Thymus (tissue), 11 donors: ENCODE data around the gene ATF3. TPM values are rescaled to one million over a fixed set of nuclear protein-coding genes. Genes with fewer than 3 reads are reported as not detected.

Experiments
- DNase-seq, 9 donors: peaks; one replicate each; pipeline ENCODE4 v3.0.0-alpha.2; 2013; ENCODE audit warnings: low spot score in 9 of 9, low read depth in 6 of 9, missing footprints in 1 of 9
- H3K27ac ChIP-seq, 2 donors: one replicate each; pipeline ENCODE4 v1.5.1; 2013; ENCODE audit warnings: control low read depth in 1 of 2, low read depth in 1 of 2, low read length in 1 of 2, mild to moderate bottlenecking in 1 of 2, moderate library complexity in 1 of 2
- H3K27me3 ChIP-seq, 2 donors: one replicate each; pipeline ENCODE4 v1.5.1; 2013; ENCODE audit warnings: low read length in 1 of 2; ENCODE audit not compliant: control insufficient read depth in 2 of 2, insufficient read depth in 1 of 2
- H3K36me3 ChIP-seq, 2 donors: one replicate each; pipeline ENCODE4 v1.5.1; 2013; ENCODE audit warnings: low read length in 1 of 2, mild to moderate bottlenecking in 1 of 2, moderate library complexity in 1 of 2; ENCODE audit not compliant: control insufficient read depth in 2 of 2, insufficient read depth in 2 of 2
- H3K4me1 ChIP-seq, 2 donors: one replicate each; pipeline ENCODE4 v1.5.1; 2013; ENCODE audit warnings: low read length in 2 of 2; ENCODE audit not compliant: control insufficient read depth in 2 of 2, insufficient read depth in 2 of 2
- H3K4me3 ChIP-seq, 2 donors: one replicate each; pipeline ENCODE4 v1.5.1; 2013; ENCODE audit warnings: low read length in 2 of 2, control low read depth in 1 of 2, mild to moderate bottlenecking in 1 of 2
- H3K9me3 ChIP-seq, 2 donors: one replicate each; pipeline ENCODE4 v1.5.1; 2013; ENCODE audit warnings: low read length in 1 of 2, mild to moderate bottlenecking in 1 of 2; ENCODE audit not compliant: control insufficient read depth in 2 of 2, insufficient read depth in 1 of 2
- WGBS: extraction: QIAGEN DNeasy Blood & Tissue Kit; methylation state at CpG from one replicate; pipeline ENCODE4 v1.1.7; 2013; 5-methylcytosine and 5-hydroxymethylcytosine counted together
- polyA plus RNA-seq: library from polyadenylated mRNA; stranded (reverse); fragments of 200-250 nt; gene quantifications from one replicate; pipeline ENCODE4 v1.2.3, GENCODE V29; 2013
- total RNA-seq: library from RNA; stranded (reverse); fragments of 120-200 nt; gene quantifications from one replicate; pipeline ENCODE4 v1.2.4, GENCODE V29; 2013
- donor health status: healthy.

The ATF3 gene
- total and polyA plus RNA-seq, 2 donors: 4.4 to 34.6 TPM

DNA sequence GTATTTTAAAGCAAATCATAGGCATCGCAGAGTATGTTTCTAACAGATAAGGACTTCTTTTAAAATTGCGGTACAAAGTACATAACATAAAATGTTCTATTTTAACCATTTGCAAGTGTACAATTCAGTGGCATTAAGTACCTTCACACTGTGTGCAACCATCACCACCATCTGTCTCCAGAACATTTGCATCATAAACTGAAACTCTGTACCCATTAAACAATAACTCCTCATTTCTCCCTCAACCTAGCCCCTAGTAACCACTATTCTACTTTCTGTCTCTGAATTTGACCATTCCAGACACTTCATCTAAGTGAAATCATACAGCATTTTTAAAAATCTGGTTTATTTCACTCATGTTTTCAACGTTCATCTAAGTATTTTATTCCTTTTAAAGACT lies 16.6 kb upstream of the ATF3 start:
- 98% methylated on average over 3 of the region's 3 CpGs for WGBS
- H3K9me3 ChIP-seq: peaks cover 0 to 3% of the 10 kb centered on the region in 2 donors
- no peak overlapping the region for H3K4me3 ChIP-seq
- DNase-seq: no peak
- peaks cover 0 to 5% of the 10 kb centered on the region in 2 donors for H3K27me3 ChIP-seq
- H3K36me3 ChIP-seq: no peaks in the 10 kb centered on the region
- peaks cover 13 to 14% of the 10 kb centered on the region in 2 donors for H3K4me1 ChIP-seq
- no peak overlapping the region for H3K27ac ChIP-seq

DNA sequence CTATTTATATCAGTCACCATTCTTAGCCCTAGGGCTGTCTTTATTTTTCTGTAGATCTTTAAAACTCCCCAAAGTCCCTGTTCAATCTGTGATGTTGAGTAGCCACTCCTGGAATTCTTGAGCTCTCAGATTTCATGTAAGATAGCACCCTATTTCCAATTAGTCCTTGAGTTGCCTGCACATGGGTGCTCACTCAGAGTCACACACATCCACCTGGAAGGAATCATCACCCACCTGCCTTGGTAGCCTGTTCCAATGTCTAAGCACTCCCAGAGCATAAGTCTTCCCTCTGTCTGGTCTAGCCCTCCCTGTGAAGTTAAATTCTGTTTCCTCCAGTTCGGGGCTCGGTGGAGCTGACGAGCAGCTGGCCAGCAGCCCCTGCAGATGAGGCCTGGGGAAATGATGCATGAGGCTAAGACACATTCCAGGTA lies 14.7 kb upstream of the ATF3 start:
- Histone ChIP-seq H3K9me3 (peaks cover 0 to 3% of the 10 kb centered on the region in 2 donors), H3K27ac (no peak overlapping the region), H3K4me3 (no peak overlapping the region), H3K27me3 (no peaks in the 10 kb centered on the region), H3K36me3 (no peaks in the 10 kb centered on the region), H3K4me1 (peaks cover 13 to 14% of the 10 kb centered on the region in 2 donors)
- WGBS: 94% methylated on average over 3 of the region's 3 CpGs
- no peak for DNase-seq

DNA sequence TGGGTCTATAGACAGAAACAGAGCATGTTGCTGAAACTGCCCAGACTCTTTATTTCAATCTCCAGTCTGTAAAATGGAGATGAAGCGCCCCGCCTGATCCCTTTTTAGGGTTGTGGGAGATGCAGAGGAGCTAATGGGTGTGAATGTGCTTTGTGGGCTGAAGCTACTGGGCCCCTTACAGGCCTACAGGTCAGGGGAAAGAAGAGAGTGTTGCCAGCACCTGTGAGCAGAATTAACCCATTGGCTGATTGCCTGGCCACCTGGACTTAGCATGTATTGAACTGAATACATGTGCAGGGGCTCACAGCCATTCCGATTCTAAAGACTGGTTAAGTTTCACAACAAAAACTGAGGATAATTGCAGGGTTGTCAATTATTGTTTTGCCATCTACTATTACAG lies 13.9 kb upstream of the ATF3 start:
- 97% methylated on average over 3 of the region's 3 CpGs for WGBS
- Histone ChIP-seq H3K27me3 (peaks cover 0 to 1% of the 10 kb centered on the region in 2 donors), H3K36me3 (no peaks in the 10 kb centered on the region), H3K27ac (no peak overlapping the region), H3K4me3 (no peak overlapping the region), H3K4me1 (peaks cover 13 to 14% of the 10 kb centered on the region in 2 donors), H3K9me3 (peaks cover 0 to 3% of the 10 kb centered on the region in 2 donors)
- no peak for DNase-seq

DNA sequence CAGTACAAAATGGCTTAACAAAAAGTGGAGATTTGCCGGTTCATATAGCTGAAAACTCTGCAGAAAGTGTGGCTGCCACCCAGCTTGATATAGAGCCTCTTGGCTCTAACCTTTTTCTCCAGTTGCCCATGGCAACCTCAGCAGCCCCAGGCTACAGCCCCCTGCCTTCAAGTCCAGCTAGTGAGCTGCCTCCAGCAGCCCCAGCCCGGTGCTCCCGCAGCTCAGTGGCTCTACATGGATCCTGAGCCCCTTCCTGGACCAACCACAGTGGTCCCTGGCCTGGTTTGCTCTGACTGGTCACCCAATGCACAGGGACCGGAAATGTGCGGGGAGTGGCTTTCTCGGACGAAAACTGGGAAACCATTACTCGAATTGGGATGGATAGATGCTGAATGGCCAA lies 13.3 kb upstream of the ATF3 start:
- H3K4me1 ChIP-seq: peaks cover 13 to 14% of the 10 kb centered on the region in 2 donors
- no peaks in the 10 kb centered on the region for H3K36me3 ChIP-seq
- DNase-seq: no peak
- no peak overlapping the region for H3K27ac ChIP-seq
- H3K9me3 ChIP-seq: peaks cover 0 to 3% of the 10 kb centered on the region in 2 donors
- H3K4me3 ChIP-seq: no peak overlapping the region
- WGBS: 99% methylated on average over 8 of the region's 8 CpGs
- H3K27me3 ChIP-seq: peaks cover 0 to 6% of the 10 kb centered on the region in 2 donors

DNA sequence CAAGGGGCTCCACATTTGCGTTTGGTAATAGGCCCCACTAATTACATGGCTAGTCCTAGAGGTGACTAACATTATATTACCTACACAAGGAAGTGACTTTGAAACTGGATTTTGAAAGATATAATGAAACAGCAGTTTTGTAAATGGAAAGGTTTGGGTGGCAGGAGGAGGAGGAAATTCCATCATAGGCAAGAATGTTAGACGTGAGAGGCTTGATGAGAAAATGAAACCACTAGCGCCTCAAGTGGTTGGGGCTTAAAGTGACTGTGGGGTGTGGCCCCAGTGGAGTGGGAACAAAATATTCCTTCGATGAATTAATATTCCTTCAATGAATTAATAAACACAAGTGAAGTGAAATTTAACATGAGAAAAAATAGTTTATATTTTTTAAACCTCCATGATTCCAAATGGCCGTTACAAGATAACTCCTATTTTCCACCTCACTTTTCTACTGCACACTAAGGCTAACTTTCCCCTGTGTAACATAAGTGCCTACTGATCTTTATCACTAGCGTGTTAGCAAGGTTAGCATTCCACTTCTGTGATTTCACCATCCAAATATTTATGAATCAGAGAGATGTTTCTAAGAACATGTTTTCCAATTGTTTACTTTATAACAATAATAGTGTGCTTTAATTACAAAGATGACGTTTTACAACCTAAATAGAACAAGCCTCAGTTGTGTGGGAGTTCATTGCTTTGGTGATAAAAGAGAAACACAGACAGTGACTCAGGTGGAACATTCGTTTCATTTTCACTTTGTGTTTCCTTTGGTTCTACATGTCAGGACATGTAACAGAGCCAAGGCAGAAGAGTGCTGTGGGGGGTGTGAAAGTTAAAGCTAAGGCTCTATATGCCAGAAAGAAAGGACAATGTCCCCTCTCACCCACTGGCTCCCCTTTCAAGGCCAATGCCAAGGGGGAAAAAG lies 12.5 kb upstream of the ATF3 start:
- peak overlapping the region in 1 of 2 donors; percentile 39 for H3K4me3 ChIP-seq
- peak in 8 of 9 donors; percentile 61 to 91 (median 76) for DNase-seq
- WGBS: 35% methylated on average over 8 of the region's 8 CpGs

DNA sequence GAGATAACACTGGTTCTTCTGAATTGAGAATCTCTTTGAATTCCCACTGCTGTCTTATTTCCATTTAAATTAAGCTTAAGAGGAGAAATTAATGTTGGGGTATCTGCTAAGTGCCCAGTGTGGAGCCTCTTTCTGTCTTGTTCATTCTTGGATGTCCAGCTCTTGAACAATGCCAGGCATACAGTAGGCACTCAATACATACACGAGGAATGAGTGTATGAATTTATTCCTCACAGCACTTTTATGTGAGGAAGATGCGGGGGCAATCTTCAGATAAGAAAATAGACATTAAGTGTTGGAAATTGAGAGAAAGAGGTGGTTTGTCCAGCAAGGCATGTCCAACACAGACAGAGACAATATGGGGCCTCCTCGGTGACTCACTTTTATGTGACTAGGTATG lies 11.8 kb upstream of the ATF3 start:
- 94% methylated on average over 3 of the region's 3 CpGs for WGBS
- no peaks in the 10 kb centered on the region for H3K36me3 ChIP-seq
- peak overlapping the region in 1 of 2 donors; percentile 60 for H3K27ac ChIP-seq
- H3K4me3 ChIP-seq: no peak overlapping the region
- H3K27me3 ChIP-seq: peaks cover 0 to 15% of the 10 kb centered on the region in 2 donors
- H3K4me1 ChIP-seq: peaks cover 13 to 14% of the 10 kb centered on the region in 2 donors
- H3K9me3 ChIP-seq: peaks cover 0 to 3% of the 10 kb centered on the region in 2 donors
- DNase-seq: no peak

More for the DNA sequence above, 12.5 kb upstream of the ATF3 start:
- Histone ChIP-seq H3K27me3 (peaks cover 0 to 11% of the 10 kb centered on the region in 2 donors), H3K9me3 (peaks cover 0 to 3% of the 10 kb centered on the region in 2 donors), H3K27ac (peak overlapping the region; percentile 26 to 82), H3K36me3 (no peaks in the 10 kb centered on the region), H3K4me1 (peaks cover 13 to 14% of the 10 kb centered on the region in 2 donors)

DNA sequence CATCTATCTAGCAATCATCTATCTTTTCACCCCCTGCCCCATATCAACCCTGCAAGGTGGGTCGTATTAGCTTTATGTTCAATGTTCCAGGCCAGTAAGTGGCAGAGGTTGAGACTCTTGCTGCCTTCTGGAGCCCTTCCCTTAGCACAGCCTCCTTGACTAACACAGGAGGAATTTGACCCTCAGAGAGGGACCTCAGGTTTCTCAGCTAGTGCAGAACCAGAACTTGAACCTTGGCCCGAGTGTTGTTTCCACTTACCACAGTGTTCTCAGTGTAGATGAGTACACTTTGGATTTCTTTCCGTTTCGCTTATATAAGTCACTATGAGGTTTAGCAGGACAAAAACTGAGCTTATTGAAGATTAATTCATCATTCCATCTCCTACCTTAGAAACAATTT lies 11.1 kb upstream of the ATF3 start:
- H3K27ac ChIP-seq: no peak overlapping the region
- H3K4me3 ChIP-seq: no peak overlapping the region
- H3K27me3 ChIP-seq: peaks cover 6 to 22% of the 10 kb centered on the region in 2 donors
- DNase-seq: no peak
- H3K4me1 ChIP-seq: peaks cover 13 to 14% of the 10 kb centered on the region in 2 donors
- peaks cover 0 to 3% of the 10 kb centered on the region in 2 donors for H3K9me3 ChIP-seq
- 98% methylated on average over 4 of the region's 4 CpGs for WGBS
- no peaks in the 10 kb centered on the region for H3K36me3 ChIP-seq

DNA sequence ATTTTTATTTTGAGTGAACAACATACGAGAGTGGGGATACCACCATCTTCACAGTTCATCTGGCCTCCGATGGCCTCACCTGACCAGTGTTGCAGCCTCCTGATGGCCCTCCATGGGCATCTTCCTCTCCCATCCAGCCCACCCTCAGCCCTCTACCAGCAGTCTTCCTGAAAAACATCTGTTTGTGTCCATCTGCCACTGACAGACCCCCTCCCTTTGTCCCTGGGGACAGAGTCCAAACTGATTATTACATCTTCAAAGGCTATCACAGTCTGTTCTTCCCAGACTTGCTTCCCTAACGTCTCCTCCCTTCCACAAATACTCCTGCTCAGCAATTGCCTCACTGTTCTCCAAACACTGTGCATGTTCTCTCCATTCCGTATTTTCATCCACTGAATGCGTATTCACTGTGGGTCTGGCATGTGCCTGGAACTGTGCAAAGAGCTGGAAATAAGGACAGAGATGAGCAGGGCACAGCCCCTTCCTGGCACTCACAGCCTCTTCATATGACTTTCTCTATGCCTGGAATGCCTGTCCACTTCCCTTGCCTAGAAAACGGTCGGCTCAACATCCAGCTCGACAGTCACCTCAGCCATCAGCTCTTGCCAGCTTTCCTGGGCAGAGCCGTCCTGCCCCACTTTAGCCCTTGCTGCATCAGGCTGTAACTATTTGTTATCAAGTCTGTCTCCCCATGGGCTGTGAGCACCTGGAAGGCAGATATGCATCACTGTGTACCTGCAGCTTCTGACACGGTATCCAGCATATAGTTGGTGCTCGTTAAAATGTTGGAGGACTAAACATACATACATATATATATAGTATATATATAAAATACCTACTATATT lies 8.3 kb upstream of the ATF3 start:
- DNase-seq: no peak
- peaks cover 13 to 14% of the 10 kb centered on the region in 2 donors for H3K4me1 ChIP-seq
- no peaks in the 10 kb centered on the region for H3K36me3 ChIP-seq
- H3K27ac ChIP-seq: no peak overlapping the region
- 95% methylated on average over 11 of the region's 11 CpGs for WGBS
- H3K9me3 ChIP-seq: peaks cover 0 to under 1% of the 10 kb centered on the region in 2 donors
- peaks cover 28 to 49% of the 10 kb centered on the region in 2 donors for H3K27me3 ChIP-seq
- H3K4me3 ChIP-seq: no peak overlapping the region
